ENCODE measurements around the gene HPCA. TPM values are rescaled to one million over a fixed set of nuclear protein-coding genes. Genes with fewer than 3 reads are reported as not detected.

Gene HPCA
- total RNA-seq, 1 donor from 2014 or later: not detected

DNA sequence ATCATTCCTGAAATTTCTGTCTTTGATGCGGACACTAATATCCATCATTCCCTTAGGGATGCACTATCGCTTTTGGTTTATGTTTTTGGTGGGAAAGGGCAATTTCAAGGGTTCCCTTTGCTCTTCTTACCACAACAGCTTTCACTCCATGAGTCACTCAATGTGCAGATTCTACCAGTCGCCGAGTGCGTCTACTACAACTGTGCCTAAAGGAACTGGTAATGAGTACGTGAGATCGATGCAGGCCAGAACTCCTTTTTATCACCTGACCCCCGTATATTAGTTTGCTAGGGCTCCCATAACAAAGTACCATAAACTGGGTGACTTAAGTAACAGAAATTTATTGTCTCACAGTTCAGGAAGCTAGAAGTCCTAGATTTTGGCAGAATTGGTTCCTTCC, 42.4 kb downstream of the HPCA start:
- intact Hi-C loops (cut with micrococcal nuclease): no loop called here
- no peaks in the 10 kb centered on the region for H3K9me3 ChIP-seq (replicated peaks)
- TF ChIP-seq, protein P1, sequence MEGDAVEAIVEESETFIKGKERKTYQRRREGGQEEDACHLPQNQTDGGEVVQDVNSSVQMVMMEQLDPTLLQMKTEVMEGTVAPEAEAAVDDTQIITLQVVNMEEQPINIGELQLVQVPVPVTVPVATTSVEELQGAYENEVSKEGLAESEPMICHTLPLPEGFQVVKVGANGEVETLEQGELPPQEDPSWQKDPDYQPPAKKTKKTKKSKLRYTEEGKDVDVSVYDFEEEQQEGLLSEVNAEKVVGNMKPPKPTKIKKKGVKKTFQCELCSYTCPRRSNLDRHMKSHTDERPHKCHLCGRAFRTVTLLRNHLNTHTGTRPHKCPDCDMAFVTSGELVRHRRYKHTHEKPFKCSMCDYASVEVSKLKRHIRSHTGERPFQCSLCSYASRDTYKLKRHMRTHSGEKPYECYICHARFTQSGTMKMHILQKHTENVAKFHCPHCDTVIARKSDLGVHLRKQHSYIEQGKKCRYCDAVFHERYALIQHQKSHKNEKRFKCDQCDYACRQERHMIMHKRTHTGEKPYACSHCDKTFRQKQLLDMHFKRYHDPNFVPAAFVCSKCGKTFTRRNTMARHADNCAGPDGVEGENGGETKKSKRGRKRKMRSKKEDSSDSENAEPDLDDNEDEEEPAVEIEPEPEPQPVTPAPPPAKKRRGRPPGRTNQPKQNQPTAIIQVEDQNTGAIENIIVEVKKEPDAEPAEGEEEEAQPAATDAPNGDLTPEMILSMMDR (IDR thresholded peaks at IDR 0.05; ENCODE audit: borderline replicate concordance): no peak
- no peaks in the 10 kb centered on the region for H3K36me3 ChIP-seq
- peaks cover 22% of the 10 kb centered on the region for H3K4me1 ChIP-seq
- H3K27me3 ChIP-seq (ENCODE audit: low read depth): peaks cover 17% of the 10 kb centered on the region
- no peak for DNase-seq
- H3K27ac ChIP-seq (replicated peaks): no peak overlapping the region
- no peak overlapping the region for H3K4me3 ChIP-seq

DNA sequence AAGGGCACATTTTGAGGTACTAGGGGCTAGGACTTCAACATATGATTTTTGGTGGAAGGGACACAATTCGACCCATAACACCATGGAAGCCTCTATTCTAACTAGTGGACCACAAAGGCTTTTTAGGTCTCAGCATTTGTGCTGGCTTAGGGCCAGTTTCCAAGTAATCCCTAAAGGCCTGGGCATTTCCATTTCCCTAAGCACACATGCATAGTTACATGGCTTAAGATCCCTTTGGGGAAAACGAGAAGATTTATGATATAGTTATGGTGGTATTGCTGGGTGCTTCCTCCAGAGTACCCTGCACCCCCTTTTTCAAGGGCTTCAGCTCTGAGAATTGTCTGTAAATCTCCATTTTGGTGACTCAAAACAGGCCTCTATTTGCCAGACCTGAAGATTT, 43.1 kb downstream of the HPCA start:
- Histone ChIP-seq H3K27ac (replicated peaks) (no peak overlapping the region), H3K4me3 (no peak overlapping the region), H3K36me3 (no peaks in the 10 kb centered on the region), H3K4me1 (peaks cover 29% of the 10 kb centered on the region), H3K27me3 (ENCODE audit: low read depth) (peaks cover 11% of the 10 kb centered on the region), H3K9me3 (replicated peaks) (no peaks in the 10 kb centered on the region)
- intact Hi-C loops (cut with micrococcal nuclease): no loop called here
- no peak for DNase-seq
- TF ChIP-seq, protein P1 (IDR thresholded peaks at IDR 0.05; ENCODE audit: borderline replicate concordance): no peak

DNA sequence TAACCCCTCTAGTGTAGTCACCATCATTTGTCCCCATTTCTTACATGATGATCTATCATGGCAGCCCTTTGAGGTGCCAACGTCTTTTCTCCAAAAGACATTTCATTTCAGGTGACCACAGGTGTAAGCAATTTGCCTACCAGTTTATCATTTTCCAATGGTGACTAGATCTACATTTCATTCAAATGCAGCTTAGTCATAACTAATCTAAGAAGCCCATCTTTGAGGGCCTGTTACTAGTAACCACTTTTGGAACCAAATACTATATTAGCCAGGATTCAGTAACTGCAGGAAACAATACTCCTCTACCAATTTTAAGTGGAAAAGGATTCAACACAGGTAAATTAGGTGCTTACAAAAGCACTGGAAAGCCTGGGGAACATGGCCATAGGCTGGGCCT, 45.5 kb downstream of the HPCA start:
- Histone ChIP-seq H3K27me3 (ENCODE audit: low read depth) (no peaks in the 10 kb centered on the region), H3K4me3 (no peak overlapping the region), H3K9me3 (replicated peaks) (no peaks in the 10 kb centered on the region), H3K4me1 (peaks cover 14% of the 10 kb centered on the region), H3K27ac (replicated peaks) (no peak overlapping the region), H3K36me3 (peaks cover 13% of the 10 kb centered on the region)
- no peak for DNase-seq
- TF ChIP-seq, protein P1 (IDR thresholded peaks at IDR 0.05; ENCODE audit: borderline replicate concordance): no peak
- intact Hi-C loops (cut with micrococcal nuclease): loop anchor here (10.0 kb wide), 2 partner anchors 123 to 153 kb away; partner anchors contain the start of gene AZIN2

DNA sequence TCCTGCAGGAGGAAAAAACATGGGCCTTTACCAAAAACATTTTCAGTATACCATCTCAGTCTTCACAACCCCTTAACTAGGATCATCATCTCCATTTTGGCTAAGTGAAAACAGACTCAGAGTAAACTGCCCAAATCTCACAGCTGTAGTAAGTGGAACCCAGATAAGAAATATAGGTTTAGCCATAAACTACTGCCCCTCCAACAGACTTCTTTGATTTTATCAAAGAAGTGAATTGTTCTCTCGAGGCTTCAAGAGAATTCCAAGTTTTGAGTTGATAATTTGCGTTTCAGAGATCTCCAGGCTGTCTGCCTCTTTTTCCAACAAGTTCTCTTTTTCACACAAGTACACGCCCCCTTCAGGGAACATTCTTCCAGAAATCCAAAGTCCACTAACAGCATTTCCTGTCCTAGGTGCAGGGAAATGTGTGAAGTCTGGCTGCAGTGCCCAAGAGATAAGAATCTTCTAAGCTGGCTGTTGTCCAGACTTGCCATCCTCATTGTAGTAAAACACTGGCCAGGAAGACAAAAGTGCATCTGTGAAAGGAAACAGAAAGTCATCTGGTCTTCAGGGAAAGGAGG, 47.5 kb downstream of the HPCA start:
- Histone ChIP-seq H3K27me3 (ENCODE audit: low read depth) (no peaks in the 10 kb centered on the region), H3K27ac (replicated peaks) (peak overlapping the region; percentile 62), H3K4me3 (no peak overlapping the region), H3K4me1 (peaks cover 15% of the 10 kb centered on the region), H3K9me3 (replicated peaks) (no peaks in the 10 kb centered on the region), H3K36me3 (peaks cover 32% of the 10 kb centered on the region)
- TF ChIP-seq, protein P1 (IDR thresholded peaks at IDR 0.05; ENCODE audit: borderline replicate concordance): no peak
- no peak for DNase-seq
- intact Hi-C loops (cut with micrococcal nuclease): loop anchor here (10.0 kb wide), 2 partner anchors 121 to 151 kb away; partner anchors contain the start of gene AZIN2

DNA sequence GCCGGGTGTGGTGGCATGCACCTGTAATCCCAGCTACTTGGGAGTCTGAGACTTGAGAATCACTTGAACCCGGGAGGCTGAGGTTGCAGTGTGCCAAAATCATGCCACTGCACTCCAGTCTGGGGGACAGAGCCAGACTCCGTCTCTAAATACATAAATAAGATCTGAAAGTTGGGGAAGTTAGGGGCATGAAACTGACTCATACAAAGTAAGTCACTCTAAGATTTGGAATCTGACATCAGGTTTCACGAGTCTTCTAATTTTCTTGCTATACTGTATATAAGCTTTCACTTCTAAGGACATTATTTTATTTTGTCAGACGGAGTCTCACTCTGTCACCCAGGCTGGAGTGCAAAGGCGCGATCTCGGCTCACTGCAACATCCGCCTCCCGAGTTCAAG, 48.2 kb downstream of the HPCA start:
- H3K36me3 ChIP-seq: peaks cover 32% of the 10 kb centered on the region

More for the DNA sequence above, 48.2 kb downstream of the HPCA start:
- TF ChIP-seq, protein P1 (IDR thresholded peaks at IDR 0.05; ENCODE audit: borderline replicate concordance): no peak
- peak overlapping the region; percentile 62 for H3K27ac ChIP-seq (replicated peaks)
- peaks cover 22% of the 10 kb centered on the region for H3K4me1 ChIP-seq
- intact Hi-C loops (cut with micrococcal nuclease): loop anchor here (10.0 kb wide), 2 partner anchors 120 to 150 kb away; partner anchors contain the start of gene AZIN2
- H3K4me3 ChIP-seq: no peak overlapping the region
- no peaks in the 10 kb centered on the region for H3K27me3 ChIP-seq (ENCODE audit: low read depth)
- no peak for DNase-seq
- H3K9me3 ChIP-seq (replicated peaks): no peaks in the 10 kb centered on the region
